GM12891 (cell line): ENCODE measurements around the gene RNF114.

Experiments
- POLR2A ChIP-seq: IDR thresholded peaks from 2 replicates; pipeline ENCODE4 v1.6.1; 2011; ENCODE audit warnings: low read depth, low read length, control low read depth
- POLR2AphosphoS5 ChIP-seq: IDR thresholded peaks from 2 replicates; pipeline ENCODE4 v1.6.1; 2011; ENCODE audit warnings: low read depth, low read length, control low read depth
- TAF1 ChIP-seq: IDR thresholded peaks from 2 replicates; pipeline ENCODE4 v1.6.1; 2011; ENCODE audit warnings: low read depth, low read length, control low read depth

GRCh38 chr20:49925901-49926454, 10.2 kb upstream of the RNF114 start:
- TF ChIP-seq TAF1 (no peak), POLR2A (no peak), POLR2AphosphoS5 (no peak)
